RWPE1 (cell line): ENCODE results near the gene MARCHF2.

Source experiments
- CTCF ChIA-PET: fragments of 350-600 bp; sonication (Branson Sonifier 250); formaldehyde crosslinking; extraction: SDS; loops from one replicate; lab custom pipeline; 2021; lab: Yijun Ruan, JAX
- POLR2A ChIA-PET: fragments of 400-600 bp; formaldehyde crosslinking; extraction: SDS; loops from one replicate; lab custom pipeline; 2020; ENCODE audit warnings: antibody characterized with exemption; ENCODE audit not compliant: low non-redundant PET; lab: Yijun Ruan, JAX
- DNase-seq: peaks from one replicate; pipeline ENCODE4 v3.0.0; 2012; ENCODE audit warnings: low spot score
- H3K27ac ChIP-seq: fragments of 450-650 bp; 2 replicates; pipeline ENCODE4 v1.5.1; 2017
- CTCF ChIP-seq: fragments of 450-650 bp; conservative IDR thresholded peaks from 2 replicates; pipeline ENCODE4 v1.5.1; 2017; ENCODE audit warnings: low read depth, mild to moderate bottlenecking

The MARCHF2 gene

GRCh38 chr19:8396563-8397203 is 16.4 kb upstream of the MARCHF2 start:
- peak; percentile 17 for DNase-seq
- peak overlapping the region; percentile 85 for H3K27ac ChIP-seq

GRCh38 chr19:8397271-8397670 is 15.8 kb upstream of the MARCHF2 start:
- CTCF ChIA-PET = interaction anchor here (0.7 to 1.8 kb wide), 3 partner anchors 8 to 49 kb away, joined by 4 to 10 read pairs (median 5); no protein-coding TSS in a partner anchor
- no peak for TF ChIP-seq CTCF
- POLR2A ChIA-PET = no interaction called here
- peak overlapping the region; percentile 85 for H3K27ac ChIP-seq
- DNase-seq = peak; percentile 22

More at GRCh38 chr19:8396563-8397203, 16.4 kb upstream of the MARCHF2 start:
- ChIA-PET CTCF (interaction anchor here (0.7 kb wide), 1 partner anchor 8 kb away, joined by 5 read pairs; no protein-coding TSS in a partner anchor), POLR2A (no interaction called here)
- TF ChIP-seq CTCF = peak; percentile 58

GRCh38 chr19:8397746-8398310 is 15.3 kb upstream of the MARCHF2 start:
- CTCF ChIA-PET = interaction anchor here (0.9 to 1.8 kb wide), 2 partner anchors 44 to 50 kb away, joined by 4 to 10 read pairs; no protein-coding TSS in a partner anchor
- POLR2A ChIA-PET = no interaction called here
- TF ChIP-seq CTCF = no peak

GRCh38 chr19:8398311-8398771 is 14.8 kb upstream of the MARCHF2 start:
- CTCF ChIA-PET = interaction anchor here (0.9 to 1.8 kb wide), 2 partner anchors 44 to 50 kb away, joined by 4 to 10 read pairs; no protein-coding TSS in a partner anchor
- DNase-seq = no peak
- H3K27ac ChIP-seq = peak overlapping the region; percentile 85
- POLR2A ChIA-PET = no interaction called here
- no peak for TF ChIP-seq CTCF

More at GRCh38 chr19:8397746-8398310, 15.3 kb upstream of the MARCHF2 start:
- no peak for DNase-seq
- peak overlapping the region; percentile 85 for H3K27ac ChIP-seq

GRCh38 chr19:8399681-8400188 is 13.4 kb upstream of the MARCHF2 start:
- H3K27ac ChIP-seq = peak overlapping the region; percentile 19
- CTCF ChIA-PET = no interaction called here
- POLR2A ChIA-PET = no interaction called here
- no peak for TF ChIP-seq CTCF
- DNase-seq = no peak

GRCh38 chr19:8401981-8402411 is 11.1 kb upstream of the MARCHF2 start:
- DNase-seq = no peak
- CTCF ChIA-PET = interaction anchor here (0.8 kb wide), 1 partner anchor 109 kb away, joined by 3 read pairs; no protein-coding TSS in a partner anchor
- H3K27ac ChIP-seq = peak overlapping the region; percentile 17; the same call in 1 of the 2 replicates
- POLR2A ChIA-PET = no interaction called here
- no peak for TF ChIP-seq CTCF
